HUES64 (cell line): ENCODE data around the gene TRIP11.
A peak's percentile ranks its signal among the peaks of the same experiment; 100 is the strongest.

Experiments
- H3K27ac ChIP-seq: 2 replicates; pipeline ENCODE4 v1.7.0; 2013; ENCODE audit warnings: low read depth, low read length, inconsistent platforms
- H3K27me3 ChIP-seq: 2 replicates; pipeline ENCODE4 v1.6.1; 2013; ENCODE audit warnings: mild to moderate bottlenecking, low read length; ENCODE audit not compliant: insufficient read depth
- H3K36me3 ChIP-seq: 2 replicates; pipeline ENCODE4 v1.6.1; 2013; ENCODE audit warnings: mild to moderate bottlenecking, low read length; ENCODE audit not compliant: insufficient read depth
- H3K4me1 ChIP-seq: 2 replicates; pipeline ENCODE4 v1.6.1; 2013; ENCODE audit warnings: mild to moderate bottlenecking, low read length, moderate library complexity; ENCODE audit not compliant: insufficient read depth
- H3K4me3 ChIP-seq: 2 replicates; pipeline ENCODE4 v1.5.1; 2013; ENCODE audit warnings: mild to moderate bottlenecking, low read length, moderate library complexity
- H3K9ac ChIP-seq: 2 replicates; pipeline ENCODE4 v1.6.1; 2013; ENCODE audit warnings: mild to moderate bottlenecking, low read depth, low read length
- H3K9me3 ChIP-seq: 2 replicates; pipeline ENCODE4 v1.6.1; 2013; ENCODE audit warnings: low read depth, low read length; ENCODE audit not compliant: insufficient read depth
- WGBS: fragments of 150-250, 120-280 bp; methylation state at CpG from one replicate; pipeline ENCODE4 v1.1.7; 2013; ENCODE audit warnings: missing lambda C conversion rate; 5-methylcytosine and 5-hydroxymethylcytosine counted together

Gene TRIP11

GRCh38 chr14:91953170-91953985 lies 86.5 kb downstream of the TRIP11 start:
- Histone ChIP-seq H3K27ac (no peak overlapping the region), H3K27me3 (peaks cover 11% of the 10 kb centered on the region), H3K4me1 (peaks cover 2% of the 10 kb centered on the region; the same call in 1 of the 2 replicates), H3K4me3 (no peak overlapping the region), H3K9ac (no peak overlapping the region), H3K36me3 (no peaks in the 10 kb centered on the region), H3K9me3 (no peaks in the 10 kb centered on the region)
- 87% methylated on average over 8 of the region's 8 CpGs for WGBS

- Histone ChIP-seq H3K9ac (0 out of 2 replicates have a peak within 1 kb of the TSS, but pooled peaks have one; percentile 1), H3K36me3 (no peaks in the 10 kb centered on the region), H3K4me3 (peak within 1 kb of the TSS; percentile 57), H3K4me1 (peaks cover 5% of the 10 kb centered on the region; the same call in 1 of the 2 replicates), H3K27me3 (peaks cover 44% of the 10 kb centered on the region), H3K27ac (no peak within 1 kb of the TSS), H3K9me3 (no peaks in the 10 kb centered on the region)
- WGBS: 1% methylated on average over 54 of the region's 54 CpGs
Observed at GRCh38 chr14:91947475-91948184, 92.2 kb downstream of the TRIP11 start, which contains the start of gene FBLN5. Gene FBLN5 (minus strand): TSS chr14:91947694. CDS start chr14:91947229, 465 bp downstream.

- Histone ChIP-seq H3K4me1 (peaks cover 5% of the 10 kb centered on the region; the same call in 1 of the 2 replicates), H3K36me3 (no peaks in the 10 kb centered on the region), H3K27me3 (peaks cover 44% of the 10 kb centered on the region), H3K9ac (0 out of 2 replicates have a peak overlapping the region, but pooled peaks have one; percentile 1), H3K27ac (no peak overlapping the region), H3K4me3 (peak overlapping the region; percentile 57), H3K9me3 (no peaks in the 10 kb centered on the region)
- 32% methylated on average over 38 of the region's 38 CpGs for WGBS
Observed at GRCh38 chr14:91946622-91947474, 93.0 kb downstream of the TRIP11 start.

GRCh38 chr14:91945751-91946621 lies 93.9 kb downstream of the TRIP11 start:
- H3K9ac ChIP-seq: no peak overlapping the region
- H3K4me3 ChIP-seq: no peak overlapping the region
- no peaks in the 10 kb centered on the region for H3K9me3 ChIP-seq
- peaks cover 44% of the 10 kb centered on the region for H3K27me3 ChIP-seq
- no peak overlapping the region for H3K27ac ChIP-seq
- 85% methylated on average over 8 of the region's 10 CpGs for WGBS
- H3K4me1 ChIP-seq: peaks cover 5% of the 10 kb centered on the region; the same call in 1 of the 2 replicates
- no peaks in the 10 kb centered on the region for H3K36me3 ChIP-seq

GRCh38 chr14:91942946-91943345 lies 96.9 kb downstream of the TRIP11 start:
- 94% methylated on average over 9 of the region's 9 CpGs for WGBS
- no peak overlapping the region for H3K4me3 ChIP-seq

GRCh38 chr14:91942128-91942527 lies 97.7 kb downstream of the TRIP11 start:
- H3K27me3 ChIP-seq: peaks cover 21% of the 10 kb centered on the region
- H3K9ac ChIP-seq: no peak overlapping the region
- H3K27ac ChIP-seq: no peak overlapping the region
- no peaks in the 10 kb centered on the region for H3K4me1 ChIP-seq
- 57% methylated on average over 1 of the region's 1 CpG for WGBS
- no peaks in the 10 kb centered on the region for H3K9me3 ChIP-seq
- H3K4me3 ChIP-seq: no peak overlapping the region
- H3K36me3 ChIP-seq: no peaks in the 10 kb centered on the region

More at GRCh38 chr14:91942946-91943345, 96.9 kb downstream of the TRIP11 start:
- Histone ChIP-seq H3K27ac (no peak overlapping the region), H3K27me3 (peaks cover 29% of the 10 kb centered on the region), H3K9ac (no peak overlapping the region), H3K36me3 (no peaks in the 10 kb centered on the region), H3K4me1 (no peaks in the 10 kb centered on the region), H3K9me3 (no peaks in the 10 kb centered on the region)

- H3K9me3 ChIP-seq: no peaks in the 10 kb centered on the region
- no peak overlapping the region for H3K27ac ChIP-seq
- peaks cover 2% of the 10 kb centered on the region for H3K27me3 ChIP-seq
- H3K36me3 ChIP-seq: no peaks in the 10 kb centered on the region
- no peak overlapping the region for H3K9ac ChIP-seq
- WGBS: 91% methylated on average over 3 of the region's 3 CpGs
- no peaks in the 10 kb centered on the region for H3K4me1 ChIP-seq
- H3K4me3 ChIP-seq: no peak overlapping the region
Observed at GRCh38 chr14:91940209-91940608, 99.7 kb downstream of the TRIP11 start.

GRCh38 chr14:91935586-91935985 lies 104.3 kb downstream of the TRIP11 start:
- H3K36me3 ChIP-seq: no peaks in the 10 kb centered on the region
- no peak overlapping the region for H3K9ac ChIP-seq
- H3K4me3 ChIP-seq: no peak overlapping the region
- H3K9me3 ChIP-seq: no peaks in the 10 kb centered on the region
- peaks cover under 1% of the 10 kb centered on the region; the same call in 1 of the 2 replicates for H3K4me1 ChIP-seq
- WGBS: 94% methylated on average over 6 of the region's 6 CpGs
- no peaks in the 10 kb centered on the region for H3K27me3 ChIP-seq
- H3K27ac ChIP-seq: no peak overlapping the region

GRCh38 chr14:91934554-91935285 lies 105.1 kb downstream of the TRIP11 start:
- WGBS: 89% methylated on average over 8 of the region's 8 CpGs
- peaks cover 10% of the 10 kb centered on the region for H3K4me1 ChIP-seq
- H3K4me3 ChIP-seq: no peak overlapping the region
- no peak overlapping the region for H3K9ac ChIP-seq
- no peaks in the 10 kb centered on the region for H3K36me3 ChIP-seq
- H3K9me3 ChIP-seq: no peaks in the 10 kb centered on the region
- no peak overlapping the region for H3K27ac ChIP-seq
- no peaks in the 10 kb centered on the region for H3K27me3 ChIP-seq
